Activated CD8-positive, alpha-beta memory T cell treated with anti-CD3 and anti-CD28 coated beads, Interleukin-2, amount 50 U/mL, for 1 hour (primary cell): Measurements from ENCODE around the gene RASAL2.
"Not testable (repeated sequence)": the region's sequence is repeated elsewhere in the genome, so short reads cannot be mapped to it uniquely, and the experiment has no call there.

ENCODE experiments used
- DNase-seq: peaks from one replicate; pipeline ENCODE4 v3.0.0-alpha.2; 2020; ENCODE audit errors: extremely low read depth

The RASAL2 gene

DNA sequence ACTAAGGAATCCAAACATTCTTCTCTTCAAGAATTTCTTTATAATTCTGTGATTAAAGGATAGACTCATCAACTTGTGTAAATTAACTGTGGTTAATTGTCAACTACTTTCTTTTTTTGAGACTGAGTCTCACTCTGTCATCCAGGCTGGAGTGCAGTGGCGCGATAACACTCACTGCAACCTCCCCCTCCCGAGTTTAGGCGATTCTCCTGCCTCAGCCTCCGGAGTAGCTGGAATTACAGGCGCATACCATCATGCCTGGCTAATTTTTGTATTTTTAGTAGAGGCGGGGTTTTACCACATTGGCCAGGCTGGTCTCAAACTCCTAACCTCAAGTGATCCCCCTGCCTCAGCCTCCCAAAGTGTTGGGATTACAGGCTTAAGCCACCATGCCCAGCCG is 296.4 kb downstream of the RASAL2 start:
- DNase-seq, result not testable (repeated sequence)

DNA sequence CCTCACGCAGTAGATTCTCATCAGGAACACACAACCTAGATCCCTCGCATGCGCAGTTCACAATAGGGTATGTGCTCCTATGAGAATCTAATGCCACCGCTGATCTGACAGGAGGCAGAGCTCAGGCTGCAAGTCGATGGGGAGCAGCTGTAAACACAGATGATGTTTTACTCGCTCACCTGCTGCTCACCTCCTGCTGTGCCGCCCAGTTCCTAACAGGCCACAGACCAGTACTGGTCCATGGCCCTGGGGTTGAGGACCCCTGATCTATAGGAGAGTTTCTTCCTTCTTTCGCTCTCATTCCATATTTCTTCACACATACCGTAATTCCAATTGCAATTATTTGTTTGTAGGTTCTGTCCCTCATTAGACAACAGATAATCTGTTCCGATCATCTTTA is 299.5 kb downstream of the RASAL2 start:
- DNase-seq, result no peak

DNA sequence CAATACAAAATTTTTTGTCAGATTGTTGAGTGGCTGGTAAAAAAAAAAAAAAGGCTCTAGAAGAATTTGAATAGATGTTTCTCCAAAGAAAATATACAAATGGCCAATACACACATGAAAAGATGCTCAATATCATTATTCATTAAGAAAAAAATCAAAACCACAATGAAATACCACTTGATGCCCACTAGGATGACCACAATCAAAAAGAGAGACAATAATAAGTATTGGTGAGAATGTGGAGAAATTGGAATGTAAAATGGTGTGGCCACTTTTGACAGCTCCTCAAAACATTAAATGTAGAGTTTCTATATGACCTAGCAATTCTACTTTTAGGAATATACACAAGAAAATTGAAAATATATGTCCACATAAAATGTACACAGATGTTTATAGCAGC is 302.9 kb downstream of the RASAL2 start:
- DNase-seq, result no peak

DNA sequence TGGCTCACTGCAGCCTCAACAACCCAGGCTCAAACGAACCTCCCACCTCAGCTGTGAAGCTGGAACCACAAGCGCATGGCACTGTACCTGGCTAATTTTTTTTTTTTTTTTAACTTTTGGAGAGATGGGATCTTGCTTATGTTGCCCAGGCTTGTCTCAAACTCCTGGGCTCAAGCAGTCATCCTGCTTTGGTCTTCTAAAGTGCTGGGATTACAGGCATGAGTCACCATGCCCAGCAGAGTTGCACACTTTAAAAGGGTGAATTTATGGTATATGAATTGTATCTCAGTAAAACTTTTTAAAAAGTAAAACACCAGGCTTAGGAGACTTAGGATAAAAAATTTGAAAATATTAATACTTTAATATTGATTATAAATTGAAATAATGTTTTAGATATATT is 303.8 kb downstream of the RASAL2 start:
- DNase-seq, result no peak

DNA sequence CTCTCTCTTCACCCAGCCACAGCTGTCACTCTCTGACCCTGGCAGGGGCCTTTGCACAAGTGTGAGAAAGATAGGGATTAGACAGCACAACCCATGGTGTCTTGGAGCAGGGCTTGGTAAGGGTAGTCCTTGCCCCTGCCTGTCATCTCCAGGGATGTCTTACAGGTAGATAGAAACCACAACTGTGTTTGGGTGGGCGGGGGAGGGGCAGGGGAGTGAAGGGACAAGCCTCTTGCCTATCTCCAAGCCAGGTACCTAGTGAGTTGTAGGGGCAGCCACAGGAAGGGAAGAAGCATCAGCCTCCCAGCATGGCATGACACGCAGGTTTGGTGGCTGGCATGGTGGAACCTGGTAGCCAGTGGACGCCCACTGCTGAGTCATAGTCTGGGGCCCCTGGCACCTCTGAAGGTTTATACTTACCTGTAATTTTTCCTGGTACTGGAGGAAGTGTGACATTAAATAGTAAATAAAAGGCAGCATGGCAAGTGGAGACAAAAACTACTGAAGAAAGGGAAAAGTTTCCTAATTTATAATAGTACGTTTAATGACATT is 305.3 kb downstream of the RASAL2 start:
- DNase-seq, result no peak

DNA sequence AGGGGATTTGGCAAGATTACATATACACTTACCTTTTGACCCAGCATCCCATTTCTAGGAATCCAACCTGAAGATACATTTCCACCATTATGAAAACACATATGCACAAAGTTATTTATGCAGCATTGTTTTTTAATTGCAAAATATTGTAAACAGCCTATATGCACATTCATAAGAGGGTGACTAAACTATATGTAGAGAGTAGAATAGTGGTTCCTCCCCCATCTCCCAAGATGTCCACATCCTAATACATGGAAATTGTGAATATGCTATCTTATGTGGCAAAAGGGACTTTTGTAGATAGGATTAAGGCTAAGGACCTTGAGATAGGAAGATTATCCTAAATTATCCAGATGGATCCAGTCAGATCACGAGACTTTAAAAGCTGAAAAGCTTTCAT is 311.2 kb downstream of the RASAL2 start:
- DNase-seq, result no peak

DNA sequence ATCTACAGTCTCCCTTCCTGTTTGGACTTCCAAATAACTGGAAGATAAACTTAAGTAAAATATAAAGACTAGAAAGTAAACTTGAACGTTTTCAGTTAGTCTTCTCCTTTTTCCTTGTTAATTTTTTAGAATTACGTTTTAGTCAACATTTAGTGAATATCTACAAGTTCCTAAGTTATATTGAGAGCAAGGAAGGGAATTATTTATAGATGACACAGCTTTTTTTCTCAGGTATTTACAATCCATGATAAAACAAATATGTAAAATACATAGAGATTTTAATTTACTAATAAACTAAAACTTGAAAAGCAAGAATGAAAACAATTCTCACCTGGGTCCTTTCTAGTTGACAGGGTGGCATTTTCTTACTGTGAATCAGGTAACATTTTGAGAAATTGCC is 313.3 kb downstream of the RASAL2 start:
- DNase-seq, result no peak

DNA sequence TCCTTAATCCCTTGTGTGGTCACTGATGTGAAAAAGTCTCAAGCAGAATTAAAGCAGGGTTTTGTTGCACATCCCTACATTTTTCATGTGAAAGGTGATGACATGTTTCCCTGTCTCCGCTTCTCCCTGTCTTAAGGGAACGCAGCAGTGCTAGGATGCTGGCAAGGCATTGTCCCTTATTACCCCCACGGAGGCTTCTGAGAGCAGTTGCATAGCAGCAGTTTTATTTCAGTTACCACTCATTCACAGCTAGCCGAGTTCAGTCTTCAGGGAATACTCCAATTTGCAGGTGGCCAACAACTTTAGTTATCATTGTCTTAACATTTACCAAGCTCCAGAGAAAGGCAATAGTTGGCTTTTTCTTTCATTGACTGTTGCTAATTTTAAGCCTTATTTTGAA is 313.8 kb downstream of the RASAL2 start:
- no peak for DNase-seq

DNA sequence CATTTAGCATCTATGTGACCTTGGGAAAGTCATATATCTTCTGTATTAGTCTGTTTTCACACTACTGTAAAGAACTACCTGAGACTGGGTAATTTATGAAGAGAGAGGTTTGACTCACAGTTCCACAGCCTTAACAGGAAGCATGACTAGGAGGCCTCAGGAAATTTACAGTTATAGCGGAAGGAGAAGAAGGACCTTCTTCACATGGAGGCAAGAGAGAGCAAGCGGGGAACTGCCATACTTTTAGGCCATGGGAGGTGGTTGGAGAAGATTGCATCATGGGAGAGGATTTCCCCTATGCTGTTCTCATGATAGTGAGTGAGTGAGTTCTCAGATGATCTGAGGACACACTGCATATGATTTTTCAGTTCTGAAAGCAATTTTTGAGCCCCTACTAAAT is 315.0 kb downstream of the RASAL2 start:
- DNase-seq, result no peak

DNA sequence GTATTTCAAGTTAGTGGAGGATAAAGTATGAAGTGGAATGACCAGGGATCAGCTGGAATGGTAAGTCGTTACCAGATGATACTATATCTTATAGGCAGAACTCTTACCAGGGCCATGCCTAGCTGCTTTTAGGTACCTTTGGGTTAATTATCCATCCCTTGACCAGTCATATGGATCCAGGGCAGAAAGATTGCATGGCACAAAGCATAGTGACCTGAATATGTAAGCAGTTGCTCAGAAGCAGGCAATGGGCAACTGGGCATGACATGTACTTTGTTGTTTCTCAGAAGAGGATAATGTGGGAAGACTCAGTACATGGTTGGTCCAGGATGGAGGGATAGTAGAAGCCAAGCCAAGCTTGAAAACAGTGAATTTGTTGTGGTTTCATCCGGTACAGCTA is 315.6 kb downstream of the RASAL2 start:
- DNase-seq, result no peak

DNA sequence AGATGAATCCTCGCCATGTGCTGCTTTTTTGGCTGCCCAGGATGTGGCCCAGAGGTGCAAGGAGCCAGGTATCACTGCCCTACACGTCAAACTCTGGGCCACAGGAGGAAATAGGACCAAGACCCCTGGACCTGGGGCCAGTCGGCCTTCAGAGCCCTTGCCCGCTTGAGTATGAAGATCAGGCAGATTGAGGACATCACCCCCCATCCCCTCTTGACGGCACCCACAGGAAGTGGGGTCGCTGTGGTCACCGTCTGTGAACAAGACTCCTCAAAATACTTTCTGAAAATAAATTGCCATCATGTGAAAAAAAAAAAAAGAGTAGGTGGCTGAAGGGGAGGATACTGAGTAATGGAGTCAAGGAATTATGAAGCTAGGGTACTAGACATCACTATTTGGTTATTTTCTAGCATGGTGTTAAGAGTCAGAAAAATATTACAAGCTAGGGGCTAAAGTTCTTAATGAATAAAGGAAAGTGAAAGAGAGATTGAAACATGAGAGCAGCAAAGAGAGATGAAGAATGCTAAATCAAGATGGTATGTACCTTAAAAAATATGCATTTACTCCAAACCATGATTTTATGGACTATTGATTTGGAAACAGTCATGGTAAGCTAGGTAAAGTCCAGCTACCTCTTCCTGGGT is 318.0 kb downstream of the RASAL2 start:
- no peak for DNase-seq

DNA sequence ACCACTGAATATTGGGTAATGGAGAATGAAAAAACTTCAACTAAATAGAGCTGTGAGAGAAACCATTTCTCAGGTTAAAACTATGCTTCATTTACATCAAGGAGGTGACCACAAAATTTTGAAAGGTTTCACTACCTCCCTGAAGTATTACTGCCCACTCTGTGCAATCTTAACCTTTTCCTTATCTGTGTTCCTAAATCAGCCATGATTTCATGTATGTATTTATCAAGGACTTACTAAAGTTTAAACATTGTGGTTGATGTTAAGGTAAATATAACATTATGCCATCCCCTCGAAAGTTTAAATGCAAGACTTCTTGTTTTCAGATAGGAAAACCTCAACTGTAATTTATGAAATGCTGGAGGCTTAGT is 318.5 kb downstream of the RASAL2 start:
- DNase-seq, result no peak

DNA sequence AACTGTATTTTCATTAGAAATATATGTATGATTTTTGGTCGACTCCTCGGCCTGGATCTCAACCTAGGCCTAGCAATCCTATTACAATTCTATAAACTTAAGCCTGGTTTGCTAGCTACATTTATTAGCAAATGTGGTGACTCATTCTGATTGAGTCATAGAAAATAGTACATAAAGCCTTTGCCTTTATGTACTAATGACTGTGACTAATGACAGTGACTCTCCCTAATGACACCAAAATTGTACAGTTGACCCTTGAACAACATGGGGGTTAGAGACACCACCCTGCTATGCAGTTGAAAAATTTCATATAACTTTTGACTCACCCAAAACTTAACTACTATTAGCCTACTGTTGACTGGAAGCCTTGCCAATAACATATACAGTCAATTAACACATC is 324.0 kb downstream of the RASAL2 start:
- no peak for DNase-seq

DNA sequence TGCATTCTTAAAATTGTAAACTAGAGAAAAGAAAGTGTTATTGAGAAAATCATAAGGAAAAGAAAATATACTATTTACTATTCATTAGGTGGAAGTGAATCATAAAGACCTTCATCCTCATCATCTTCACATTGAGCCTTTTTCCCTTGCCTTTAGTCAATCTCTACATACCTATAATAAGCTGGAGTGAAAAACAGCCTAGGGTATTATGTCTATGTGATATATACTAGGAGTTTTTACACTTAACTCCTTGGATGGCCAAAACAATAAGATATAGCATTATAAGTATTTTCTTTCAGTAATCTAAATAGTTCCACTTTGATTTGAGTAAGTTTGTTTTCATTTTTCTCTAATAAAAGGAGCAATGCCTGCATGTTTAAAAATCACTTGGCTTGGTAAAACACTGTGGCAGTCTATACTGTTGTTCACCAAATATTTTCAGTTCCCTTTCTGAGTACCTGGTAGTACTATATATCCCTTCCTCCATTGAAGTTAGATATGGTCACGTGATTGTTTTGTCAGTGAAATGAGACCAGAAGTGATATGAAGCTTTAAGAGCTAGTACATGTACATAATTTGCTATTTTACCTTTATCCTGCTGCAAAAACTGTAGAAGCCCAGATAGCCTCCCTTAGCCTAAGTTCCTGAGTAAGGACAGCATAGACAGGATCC is 324.5 kb downstream of the RASAL2 start:
- DNase-seq, result no peak

DNA sequence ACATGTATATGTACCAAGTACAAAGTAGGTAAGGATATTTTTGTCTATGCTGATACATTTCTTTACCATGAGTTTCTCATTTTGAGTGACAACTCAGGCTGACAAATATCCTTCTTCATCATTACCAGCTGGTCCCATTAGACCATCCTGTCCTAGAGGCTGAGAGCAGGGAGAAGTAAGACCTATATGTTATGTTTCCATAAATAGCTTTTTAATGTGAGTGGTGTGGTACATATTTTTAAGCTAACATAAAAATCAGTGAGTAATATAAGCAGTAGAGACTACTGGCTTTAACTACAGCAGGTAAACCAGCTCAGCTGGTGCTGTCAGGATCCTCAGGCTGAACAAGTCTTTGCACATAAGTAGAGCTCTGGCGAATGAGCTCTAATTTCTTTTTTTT is 340.5 kb downstream of the RASAL2 start:
- DNase-seq, result no peak

DNA sequence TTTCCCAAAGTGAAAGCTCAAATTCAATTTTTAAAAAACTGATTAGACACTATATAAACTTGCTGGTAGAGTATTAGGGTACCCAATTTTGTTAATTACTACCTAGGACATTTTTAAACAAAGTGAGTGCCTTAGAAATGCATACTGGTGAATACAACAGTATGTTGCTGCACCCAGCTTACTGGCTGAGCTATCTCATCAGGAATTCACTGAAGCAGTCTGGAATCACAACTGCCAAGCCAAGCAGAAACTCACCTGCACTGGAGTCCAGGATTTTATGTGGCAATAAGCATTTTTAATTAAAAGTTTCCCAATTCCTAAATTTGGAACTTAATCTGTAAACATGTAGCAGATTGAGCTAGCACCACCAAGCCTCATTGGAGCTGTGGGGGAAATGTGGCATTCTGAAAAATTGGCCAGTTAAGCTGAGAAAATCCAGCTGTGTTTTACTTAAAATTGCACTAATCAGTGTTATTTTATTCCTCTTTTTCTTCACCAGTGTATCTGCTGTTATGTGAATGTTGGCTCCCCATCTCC is 341.1 kb downstream of the RASAL2 start:
- DNase-seq, result no peak

DNA sequence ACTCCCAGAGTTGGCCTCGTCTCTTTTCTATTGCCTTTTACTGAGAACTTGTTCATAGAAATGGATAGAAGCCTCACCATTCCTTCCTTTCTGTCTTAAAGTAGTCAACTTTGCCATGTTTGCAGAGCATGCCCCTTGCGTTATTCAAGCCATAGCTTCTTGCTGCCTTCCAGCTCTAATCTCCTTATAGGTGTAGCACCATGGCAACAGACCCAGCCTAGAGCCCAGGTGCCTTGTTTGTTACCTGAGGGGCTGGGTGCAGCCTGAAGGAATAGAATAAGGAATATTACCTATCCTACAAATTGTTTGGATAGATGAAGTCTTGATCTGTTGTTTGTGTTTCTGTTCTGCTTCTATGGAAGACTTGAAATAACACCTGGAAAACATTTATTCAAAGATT is 343.0 kb downstream of the RASAL2 start:
- DNase-seq, result no peak

DNA sequence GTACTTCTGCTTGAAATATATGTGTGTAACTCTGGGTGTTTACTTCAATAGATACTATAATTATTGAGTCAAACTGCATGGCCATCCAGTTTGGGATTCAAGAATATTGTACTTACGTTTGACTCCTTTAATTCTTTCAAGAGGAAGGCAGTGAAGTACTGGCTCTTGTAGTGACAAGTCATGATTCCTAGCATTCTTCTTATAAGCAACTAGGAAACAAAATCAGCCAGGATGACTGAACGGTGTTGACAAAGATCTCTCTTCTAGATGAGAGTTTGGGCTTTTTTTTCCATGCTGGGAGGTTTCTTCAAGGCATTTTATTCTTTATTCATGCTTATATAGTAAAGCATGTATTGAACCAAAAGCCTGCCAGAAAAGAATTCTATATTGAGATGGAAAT is 344.5 kb downstream of the RASAL2 start:
- DNase-seq, result no peak

DNA sequence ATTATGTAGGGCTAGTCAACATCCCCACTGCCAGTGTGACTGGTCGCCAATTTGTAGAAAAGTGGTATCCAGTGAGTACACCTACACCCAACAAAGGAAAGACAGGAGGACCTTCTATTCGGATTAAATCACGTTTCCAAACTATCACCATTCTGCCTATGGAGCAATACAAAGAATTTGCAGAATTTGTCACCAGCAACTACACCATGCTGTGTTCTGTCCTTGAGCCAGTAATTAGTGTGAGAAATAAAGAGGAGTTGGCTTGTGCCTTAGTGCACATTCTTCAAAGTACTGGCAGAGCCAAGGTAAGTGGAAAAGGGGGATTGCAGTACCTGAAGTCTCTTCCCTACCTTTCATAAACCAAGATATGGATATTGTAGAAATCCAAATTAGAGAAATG is 349.0 kb downstream of the RASAL2 start:
- no peak for DNase-seq

DNA sequence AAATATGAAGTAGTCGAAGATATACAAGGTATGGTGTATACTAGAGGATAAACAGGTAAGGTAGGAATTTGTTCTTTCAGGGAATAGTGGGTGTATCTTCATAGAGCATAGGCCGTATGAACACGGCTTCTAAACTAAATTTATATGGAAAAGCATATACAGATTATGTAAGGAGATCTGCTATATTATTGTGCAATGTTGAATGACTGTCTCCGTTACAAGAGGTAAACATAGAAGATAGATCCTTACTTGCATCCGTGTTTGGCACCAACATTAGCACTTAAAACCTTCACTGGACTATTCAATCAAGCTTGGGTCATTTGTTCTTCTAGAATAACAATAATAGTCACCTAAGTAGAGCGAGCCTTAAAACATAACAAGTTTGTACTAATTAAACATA is 357.0 kb downstream of the RASAL2 start:
- no peak for DNase-seq

DNA sequence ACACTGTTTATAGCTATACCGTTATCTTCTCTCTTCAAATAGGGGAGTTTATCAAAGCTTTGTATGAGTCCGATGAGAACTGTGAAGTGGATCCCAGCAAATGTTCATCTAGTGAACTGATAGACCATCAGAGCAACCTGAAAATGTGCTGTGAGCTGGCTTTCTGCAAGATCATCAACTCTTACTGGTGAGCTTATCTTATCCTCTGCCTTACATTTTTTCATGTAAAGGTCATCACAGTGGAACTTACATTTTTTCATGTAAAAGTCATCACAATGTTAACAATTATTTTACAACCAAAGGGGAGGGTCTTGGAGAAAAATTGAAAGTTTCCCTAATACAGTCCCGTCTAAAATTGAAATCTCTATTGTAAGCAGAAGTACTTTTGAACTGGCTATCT is 357.6 kb downstream of the RASAL2 start:
- no peak for DNase-seq

DNA sequence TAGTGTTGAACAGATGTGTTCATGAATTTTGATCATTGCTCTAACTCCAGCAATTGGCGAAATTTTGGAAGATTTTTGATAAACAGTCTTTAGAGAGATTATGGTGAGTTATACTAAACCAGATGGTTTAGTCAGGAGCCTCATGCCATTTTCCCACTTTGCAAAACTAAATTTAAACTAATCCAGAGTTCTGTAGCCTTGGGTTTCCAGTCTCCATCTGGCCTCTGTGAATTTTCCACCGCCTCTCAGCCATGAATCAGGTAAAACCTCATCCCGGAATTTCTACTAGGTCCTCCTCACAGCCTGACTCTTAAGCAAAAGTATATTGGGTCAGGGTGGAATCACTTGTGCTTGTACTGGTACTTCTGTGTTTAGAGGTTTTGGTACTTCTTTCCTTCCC is 358.1 kb downstream of the RASAL2 start:
- DNase-seq, result no peak

DNA sequence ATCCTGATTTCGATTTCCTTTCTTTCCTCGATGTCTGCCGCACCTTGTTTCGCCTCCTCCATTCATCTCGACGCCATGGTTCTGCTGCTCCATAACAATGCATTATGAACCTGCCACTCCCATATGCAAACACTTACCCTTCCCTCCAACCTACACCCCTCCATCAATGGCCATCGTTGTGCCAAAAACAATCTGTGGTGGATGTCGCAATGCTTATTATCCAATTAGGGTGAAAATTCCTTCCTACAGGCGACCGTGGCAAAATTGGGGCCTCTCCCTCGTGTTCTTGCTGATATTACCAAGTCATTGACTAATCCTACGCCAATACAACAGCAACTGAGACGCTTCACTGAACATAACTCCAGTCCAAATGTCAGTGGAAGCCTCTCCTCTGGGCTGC is 362.6 kb downstream of the RASAL2 start:
- DNase-seq, result no peak

DNA sequence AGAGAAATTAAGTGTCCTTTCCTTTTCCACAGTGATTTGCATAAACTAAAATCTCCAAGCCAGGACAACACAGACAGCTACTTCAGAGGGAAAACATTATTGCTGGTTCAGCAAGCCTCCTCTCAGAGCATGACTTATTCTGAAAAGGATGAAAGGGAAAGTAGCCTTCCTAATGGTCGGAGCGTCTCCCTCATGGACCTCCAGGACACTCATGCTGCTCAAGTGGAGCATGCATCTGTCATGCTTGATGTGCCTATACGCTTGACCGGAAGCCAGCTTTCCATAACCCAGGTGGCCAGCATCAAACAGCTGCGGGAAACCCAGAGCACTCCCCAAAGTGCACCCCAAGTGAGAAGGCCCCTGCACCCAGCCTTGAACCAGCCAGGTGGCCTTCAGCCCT is 363.7 kb downstream of the RASAL2 start:
- DNase-seq, result no peak
